BE2C (cell line): ENCODE data around the gene EDC3.

ENCODE experiments used
- DNase-seq: peaks from one replicate; pipeline ENCODE4 v3.0.0-alpha.2; 2020
- H3K27me3 ChIP-seq: fragments of 250-450 bp; sonication (Bioruptor Pico); 2 replicates; pipeline ENCODE4 v1.5.1; 2020; ENCODE audit warnings: mild to moderate bottlenecking
- H3K36me3 ChIP-seq: fragments of 250-450 bp; sonication (Bioruptor Pico); 2 replicates; pipeline ENCODE4 v1.5.1; 2020; ENCODE audit warnings: mild to moderate bottlenecking
- H3K4me1 ChIP-seq: fragments of 250-450 bp; sonication (Bioruptor Pico); 2 replicates; pipeline ENCODE4 v1.5.1; 2020
- H3K4me3 ChIP-seq: 2 replicates; pipeline ENCODE4 v1.5.1; 2011; ENCODE audit warnings: low read depth, low read length
- H3K9me3 ChIP-seq: fragments of 250-450 bp; sonication (Bioruptor Pico); 2 replicates; pipeline ENCODE4 v1.5.1; 2020
- CTCF ChIP-seq: IDR thresholded peaks from 2 replicates; pipeline ENCODE4 v1.5.1; 2012; ENCODE audit warnings: mild to moderate bottlenecking, low read depth, low read length

EDC3 gene

GRCh38 chr15:74710319-74711094 is 14.7 kb upstream of the EDC3 start:
- DNase-seq = no peak
- TF ChIP-seq CTCF = no peak
- no peak overlapping the region for H3K4me3 ChIP-seq
- H3K9me3 ChIP-seq = no peaks in the 10 kb centered on the region
- H3K27me3 ChIP-seq = peaks cover 47% of the 10 kb centered on the region
- H3K36me3 ChIP-seq = no peaks in the 10 kb centered on the region
- no peaks in the 10 kb centered on the region for H3K4me1 ChIP-seq

- no peaks in the 10 kb centered on the region for H3K9me3 ChIP-seq
- H3K27me3 ChIP-seq = peaks cover 53% of the 10 kb centered on the region
- no peak overlapping the region for H3K4me3 ChIP-seq
- DNase-seq = no peak
- TF ChIP-seq CTCF = no peak
- H3K36me3 ChIP-seq = no peaks in the 10 kb centered on the region
- no peaks in the 10 kb centered on the region for H3K4me1 ChIP-seq
Observed at GRCh38 chr15:74709892-74710291, 14.1 kb upstream of the EDC3 start.

GRCh38 chr15:74709011-74709410 is 13.2 kb upstream of the EDC3 start:
- Histone ChIP-seq H3K9me3 (no peaks in the 10 kb centered on the region), H3K36me3 (no peaks in the 10 kb centered on the region), H3K4me1 (no peaks in the 10 kb centered on the region), H3K4me3 (no peak overlapping the region), H3K27me3 (peaks cover 58% of the 10 kb centered on the region)
- TF ChIP-seq CTCF = no peak
- no peak for DNase-seq

- Histone ChIP-seq H3K36me3 (no peaks in the 10 kb centered on the region), H3K9me3 (no peaks in the 10 kb centered on the region), H3K4me1 (no peaks in the 10 kb centered on the region), H3K27me3 (peaks cover 21% of the 10 kb centered on the region), H3K4me3 (peak overlapping the region; percentile 85)
- no peak for DNase-seq
- TF ChIP-seq CTCF = no peak
Observed at GRCh38 chr15:74696808-74697207, 984 bp upstream of the EDC3 start.

GRCh38 chr15:74696398-74696729 is 540 bp upstream of the EDC3 start:
- Histone ChIP-seq H3K4me3 (peak overlapping the region; percentile 85), H3K9me3 (no peaks in the 10 kb centered on the region), H3K27me3 (peaks cover 16% of the 10 kb centered on the region), H3K4me1 (no peaks in the 10 kb centered on the region), H3K36me3 (no peaks in the 10 kb centered on the region)
- DNase-seq = no peak
- TF ChIP-seq CTCF = no peak

- Histone ChIP-seq H3K27me3 (no peaks in the 10 kb centered on the region), H3K4me3 (no peak overlapping the region), H3K4me1 (no peaks in the 10 kb centered on the region), H3K36me3 (no peaks in the 10 kb centered on the region), H3K9me3 (no peaks in the 10 kb centered on the region)
- no peak for DNase-seq
- no peak for TF ChIP-seq CTCF
Observed at GRCh38 chr15:74692327-74692726, 3.5 kb downstream of the EDC3 start.
